Pancreas (tissue), 10 donors: ENCODE measurements around the gene KLB. TPM values are rescaled to one million over a fixed set of nuclear protein-coding genes. Genes with fewer than 3 reads are reported as not detected.
A peak's percentile ranks its signal among the peaks of the same experiment; 100 is the strongest.

Source experiments
- ATAC-seq, 4 donors: fragments of 200-7000 bp; cut with Tn5 transposase; one replicate each; pipeline versions ENCODE4 v1.8.0 to v1.9.1; 2020; ENCODE audit warnings: mild to moderate bottlenecking in 4 of 4, moderate library complexity in 4 of 4
- DNase-seq, 6 donors: peaks; one replicate each; pipeline ENCODE4 v3.0.0-alpha.2; 2020
- FAIRE-seq: peaks from 2 replicates; lab custom pipeline; 2012; peaks lifted over from hg19 to GRCh38; lab: Jason Lieb, UNC
- H3K27ac ChIP-seq, 4 donors: fragments of 200-600 bp; sonication (generic); 1 replicate in 3 of 4; 2 replicates in 1 of 4; pipeline versions ENCODE4 v1.5.0 to v1.8.0; 2020
- H3K27me3 ChIP-seq, 4 donors: fragments of 200-600 bp; one replicate each; pipeline ENCODE4 v1.8.0; 2021
- H3K36me3 ChIP-seq, 3 donors: fragments of 200-600 bp; sonication (generic) in 1 of 3; one replicate each; pipeline versions ENCODE4 v1.5.0 to v1.8.0; 2020 to 2021
- H3K4me1 ChIP-seq, 3 donors: fragments of 200-600 bp; one replicate each; pipeline ENCODE4 v1.8.0; 2021
- H3K4me3 ChIP-seq, 4 donors: fragments of 200-600 bp; sonication (generic) in 2 of 4; one replicate each; pipeline versions ENCODE4 v1.5.0 to v1.8.0; 2020 to 2021
- H3K9me3 ChIP-seq, 4 donors: fragments of 200-600 bp; one replicate each; pipeline ENCODE4 v1.8.0; 2021
- WGBS, 2 donors: extraction: QIAGEN DNeasy Blood & Tissue Kit; methylation state at CpG; one replicate each; pipeline ENCODE4 v1.1.7; 2013; 5-methylcytosine and 5-hydroxymethylcytosine counted together
- intact Hi-C, 3 donors: fragments of 100-400 bp; cut with DNase I; formaldehyde crosslinking; loops; one replicate each; pipeline versions ENCODE4 v1.11.1 to v1.14.2; 2022
- polyA plus RNA-seq, 2 donors: library from polyadenylated mRNA; stranded (reverse); fragments of 200-250 nt; gene quantifications; one replicate each; pipeline ENCODE4 v1.2.3, GENCODE V29; 2013
- total RNA-seq, 6 donors: library from RNA; stranded (reverse); fragmentation: NEBNext Ultra II Directional in 4 of 6; extraction: Animal tissue kit (Norgen Biotek cat#: 25700) in 4 of 6; gene quantifications; one replicate each; pipeline versions ENCODE4 v1.2.1 to v1.2.4, GENCODE V29; 2021 to 2023
- TF ChIP-seq, protein P1 (sequence below), 4 donors: fragments of 200-600 bp; sonication (generic) in 3 of 4; IDR thresholded peaks; one replicate each; pipeline versions ENCODE4 v1.5.0 to v1.8.0; 2021; ENCODE audit warnings: antibody characterized with exemption in 4 of 4
- donor health status: healthy with polysubstance abuse.
- donor health status: DM: no; HTN: no; CAD: no; lungs with moderate emphysema.
- donor health status: DM: no; HTN: no; CAD: no.
- donor health status: control.
- donor health status: control.
- donor health status: Bipolar disorder and iron deficiency.
- donor health status: DM: yes; HTN: yes; CAD: no.
- donor health status: DM: no; HTN: no; CAD: no.
- donor health status: DM: no; HTN: no; CAD: no.
- donor health status: DM: yes; HTN: yes; CAD: no.

KLB gene
- total and polyA plus RNA-seq, 8 donors: 0.94 to 4.6 (median 2.1) TPM

DNA sequence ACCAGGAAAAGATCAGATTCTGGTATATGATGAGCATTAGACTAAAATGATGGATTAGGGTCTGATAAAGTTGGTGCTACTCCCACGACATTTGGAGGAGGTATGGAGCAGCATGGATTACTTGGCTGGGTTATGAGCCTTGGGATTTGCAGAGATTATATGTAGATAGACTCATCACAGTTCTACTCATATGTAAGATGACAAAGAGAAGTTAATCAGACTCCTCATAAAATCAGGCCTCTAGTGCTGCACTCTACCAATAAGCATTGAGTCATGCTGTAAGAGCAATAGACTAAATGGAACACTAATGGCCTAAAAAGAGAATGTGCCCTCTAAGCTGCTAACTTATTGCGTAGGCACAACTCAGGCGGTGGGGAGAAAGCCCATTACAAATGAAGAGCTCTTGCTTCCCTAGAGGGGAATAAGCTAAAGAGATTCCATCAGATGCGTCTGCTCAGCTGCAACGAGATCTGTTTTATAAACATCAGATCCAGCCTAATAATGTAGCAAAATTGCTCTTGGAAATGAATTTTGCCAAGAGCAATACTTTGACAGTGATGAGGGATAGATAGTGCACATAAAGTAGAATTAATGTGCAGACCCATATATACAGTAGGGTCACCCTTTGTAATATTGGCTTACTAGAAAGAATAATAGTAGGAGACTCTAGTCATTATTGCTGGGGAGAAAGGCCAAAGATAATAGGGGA is 69.6 kb downstream of the KLB start:
- Histone ChIP-seq H3K4me1 (no peaks in the 10 kb centered on the region), H3K27ac (no peak overlapping the region), H3K9me3 (no peaks in the 10 kb centered on the region), H3K36me3 (peaks cover 0 to 9% (median 0%) of the 10 kb centered on the region in 3 donors), H3K4me3 (no peak overlapping the region), H3K27me3 (no peaks in the 10 kb centered on the region)
- intact Hi-C loops: loop anchor here in 1 of 3 donors (10.0 kb wide), 1 partner anchor 128 kb away; no protein-coding TSS in a partner anchor
- no peak for FAIRE-seq
- no peak for DNase-seq
- TF ChIP-seq, protein P1, sequence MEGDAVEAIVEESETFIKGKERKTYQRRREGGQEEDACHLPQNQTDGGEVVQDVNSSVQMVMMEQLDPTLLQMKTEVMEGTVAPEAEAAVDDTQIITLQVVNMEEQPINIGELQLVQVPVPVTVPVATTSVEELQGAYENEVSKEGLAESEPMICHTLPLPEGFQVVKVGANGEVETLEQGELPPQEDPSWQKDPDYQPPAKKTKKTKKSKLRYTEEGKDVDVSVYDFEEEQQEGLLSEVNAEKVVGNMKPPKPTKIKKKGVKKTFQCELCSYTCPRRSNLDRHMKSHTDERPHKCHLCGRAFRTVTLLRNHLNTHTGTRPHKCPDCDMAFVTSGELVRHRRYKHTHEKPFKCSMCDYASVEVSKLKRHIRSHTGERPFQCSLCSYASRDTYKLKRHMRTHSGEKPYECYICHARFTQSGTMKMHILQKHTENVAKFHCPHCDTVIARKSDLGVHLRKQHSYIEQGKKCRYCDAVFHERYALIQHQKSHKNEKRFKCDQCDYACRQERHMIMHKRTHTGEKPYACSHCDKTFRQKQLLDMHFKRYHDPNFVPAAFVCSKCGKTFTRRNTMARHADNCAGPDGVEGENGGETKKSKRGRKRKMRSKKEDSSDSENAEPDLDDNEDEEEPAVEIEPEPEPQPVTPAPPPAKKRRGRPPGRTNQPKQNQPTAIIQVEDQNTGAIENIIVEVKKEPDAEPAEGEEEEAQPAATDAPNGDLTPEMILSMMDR (IDR thresholded peaks at IDR 0.05): no peak
- WGBS, 2 donors: 86 to 92% methylated on average over 5 of the region's 5 CpGs
- ATAC-seq: no peak

DNA sequence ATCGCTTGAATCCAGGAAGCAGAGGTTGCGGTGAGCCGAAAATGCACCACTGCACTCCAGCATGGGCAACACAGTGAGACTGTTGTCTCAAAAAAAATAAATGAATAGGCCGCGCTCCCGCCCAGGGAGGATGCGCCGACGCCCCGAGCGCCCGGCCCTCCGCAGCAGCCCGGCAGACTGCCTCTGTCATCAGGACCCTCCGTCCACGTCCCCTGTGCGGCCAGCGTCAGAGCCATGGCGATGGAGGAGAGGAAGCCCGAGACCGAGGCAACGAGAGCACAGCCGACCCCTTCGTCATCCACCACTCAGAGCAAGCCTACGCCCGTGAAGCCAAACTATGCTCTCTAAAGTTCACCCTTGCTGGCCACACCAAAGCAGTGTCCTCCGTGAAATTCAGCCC is 73.5 kb downstream of the KLB start:
- DNase-seq (no peak), FAIRE-seq (no peak), ATAC-seq (no peak)
- no peaks in the 10 kb centered on the region for H3K4me1 ChIP-seq
- peaks cover 0 to 9% (median 0%) of the 10 kb centered on the region in 3 donors for H3K36me3 ChIP-seq
- WGBS, 2 donors: 94% methylated on average over 27 of the region's 27 CpGs
- no peak overlapping the region for H3K4me3 ChIP-seq
- no peaks in the 10 kb centered on the region for H3K9me3 ChIP-seq
- intact Hi-C loops: no loop called here
- no peaks in the 10 kb centered on the region for H3K27me3 ChIP-seq
- TF ChIP-seq, protein P1 (IDR thresholded peaks at IDR 0.05): no peak
- no peak overlapping the region for H3K27ac ChIP-seq

DNA sequence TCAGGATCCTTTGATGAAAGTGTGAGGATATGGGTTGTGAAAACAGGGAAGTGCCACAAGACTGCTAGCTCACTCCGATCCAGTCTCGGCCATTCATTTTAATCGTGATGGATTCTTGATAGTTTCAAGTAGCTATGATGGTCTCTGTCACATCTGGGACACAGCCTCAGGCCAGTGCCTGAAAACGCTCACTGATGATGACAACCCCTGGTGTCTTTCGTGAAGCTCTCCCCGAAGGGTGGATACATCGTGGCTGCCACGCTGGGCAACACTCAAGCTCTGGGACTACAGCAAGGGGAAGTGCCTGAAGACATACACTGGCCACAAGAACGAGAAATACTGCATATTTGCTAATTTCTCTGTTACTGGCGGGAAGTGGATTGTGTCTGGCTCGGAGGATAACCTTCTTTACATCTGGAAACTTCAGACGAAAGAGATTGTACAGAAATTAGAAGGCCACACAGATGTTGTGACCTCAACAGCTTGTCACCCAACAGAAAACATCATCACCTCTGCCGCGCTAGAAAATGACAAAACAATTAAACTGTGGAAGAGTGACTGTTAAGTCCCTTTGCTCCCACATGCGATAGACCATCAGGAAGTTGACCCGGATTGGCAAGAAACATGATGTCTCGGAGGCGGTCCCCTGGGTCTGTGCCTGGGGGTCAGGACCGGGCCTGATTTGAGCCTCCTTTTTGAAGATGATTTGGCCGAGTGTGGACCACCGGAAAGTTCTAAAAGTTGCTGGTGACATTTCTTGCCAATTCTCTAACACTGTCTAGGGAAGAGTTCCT is 74.4 kb downstream of the KLB start:
- no peak overlapping the region for H3K27ac ChIP-seq
- intact Hi-C loops: no loop called here
- H3K9me3 ChIP-seq: no peaks in the 10 kb centered on the region
- WGBS, 2 donors: 80 to 84% methylated on average over 21 of the region's 21 CpGs
- H3K4me3 ChIP-seq: no peak overlapping the region
- FAIRE-seq: no peak
- ATAC-seq: peak in 1 of 4 donors; percentile 29
- no peaks in the 10 kb centered on the region for H3K27me3 ChIP-seq
- no peak for DNase-seq
- TF ChIP-seq, protein P1 (IDR thresholded peaks at IDR 0.05): no peak
- H3K36me3 ChIP-seq: peaks cover 0 to 9% (median 0%) of the 10 kb centered on the region in 3 donors
- H3K4me1 ChIP-seq: no peaks in the 10 kb centered on the region

DNA sequence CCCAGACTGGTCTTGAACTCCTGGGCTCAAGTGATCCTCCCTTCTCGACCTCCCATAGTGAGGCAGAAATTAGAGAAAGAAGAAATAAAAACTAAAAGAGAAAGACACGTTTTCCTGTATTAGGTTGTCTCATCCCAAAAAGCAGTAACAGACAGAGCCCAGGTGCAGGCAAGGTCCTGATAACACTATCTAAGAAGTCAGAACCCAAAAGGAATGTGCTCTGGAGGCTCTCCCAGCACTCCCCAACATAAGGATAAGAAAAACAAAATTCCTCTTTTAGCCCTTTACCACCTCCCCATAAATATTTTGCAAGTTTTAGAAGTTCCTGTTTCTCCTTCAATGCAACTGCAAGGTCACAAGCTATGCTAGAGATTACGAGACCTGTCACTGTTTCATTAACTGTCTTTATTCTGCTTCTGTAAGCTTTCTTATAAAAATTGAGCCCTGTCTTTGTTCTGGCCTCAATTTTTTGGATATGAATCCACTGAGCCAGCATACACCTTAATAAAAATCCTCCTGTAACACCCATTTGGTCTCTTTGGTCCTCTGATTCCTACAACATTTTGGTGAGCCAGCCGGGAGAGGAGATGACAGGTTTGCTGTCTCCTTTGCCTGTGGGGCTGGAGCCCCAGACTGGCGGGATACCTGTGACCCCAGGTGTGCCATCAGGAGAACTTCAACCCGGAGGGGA is 78.0 kb downstream of the KLB start:
- no peak overlapping the region for H3K27ac ChIP-seq
- TF ChIP-seq, protein P1 (IDR thresholded peaks at IDR 0.05): no peak
- no peaks in the 10 kb centered on the region for H3K9me3 ChIP-seq
- 76 to 84% methylated on average over 6 of the region's 6 CpGs for WGBS, 2 donors
- no peak for DNase-seq
- H3K27me3 ChIP-seq: no peaks in the 10 kb centered on the region
- no peak overlapping the region for H3K4me3 ChIP-seq
- intact Hi-C loops: no loop called here
- H3K36me3 ChIP-seq: no peaks in the 10 kb centered on the region
- FAIRE-seq: no peak
- H3K4me1 ChIP-seq: no peaks in the 10 kb centered on the region
- ATAC-seq: no peak
